Osteoblast (primary cell): ENCODE results near the gene PHAF1. TPM values are rescaled to one million over a fixed set of nuclear protein-coding genes. Genes with fewer than 3 reads are reported as not detected.

Experiments
- DNase-seq: peaks from one replicate; pipeline ENCODE4 v3.0.0; 2011; ENCODE audit warnings: low spot score, mixed read lengths; ENCODE audit not compliant: insufficient read length; ENCODE audit errors: missing footprints
- H2AFZ ChIP-seq: 2 replicates; pipeline ENCODE4 v1.6.0; 2011; ENCODE audit warnings: mild to moderate bottlenecking, low read length
- H3K27ac ChIP-seq: 2 replicates; pipeline ENCODE4 v1.5.1; 2011; ENCODE audit warnings: mild to moderate bottlenecking, low read depth, low read length, moderate library complexity
- H3K27me3 ChIP-seq: 2 replicates; pipeline ENCODE4 v1.6.0; 2012; ENCODE audit warnings: mild to moderate bottlenecking, control low read depth, inconsistent platforms, low read length, moderate library complexity; ENCODE audit not compliant: insufficient read depth
- H3K36me3 ChIP-seq: 2 replicates; pipeline ENCODE4 v1.5.1; 2011; ENCODE audit warnings: mild to moderate bottlenecking, low read length, control low read depth, moderate library complexity; ENCODE audit not compliant: insufficient read depth
- H3K4me1 ChIP-seq: 2 replicates; pipeline ENCODE4 v1.5.1; 2011; ENCODE audit warnings: mild to moderate bottlenecking, low read length, control low read depth, moderate library complexity; ENCODE audit not compliant: insufficient read depth
- H3K4me2 ChIP-seq: 2 replicates; pipeline ENCODE4 v1.6.0; 2011; ENCODE audit warnings: mild to moderate bottlenecking, low read length; ENCODE audit not compliant: insufficient read depth
- H3K4me3 ChIP-seq: fragments of 200-600 bp; sonication (generic); 3 replicates; pipeline ENCODE4 v1.5.1; 2012; ENCODE audit warnings: mild to moderate bottlenecking, low read length, inconsistent platforms; ENCODE audit not compliant: insufficient read depth
- H3K79me2 ChIP-seq: 2 replicates; pipeline ENCODE4 v1.6.0; 2012; ENCODE audit warnings: mild to moderate bottlenecking, low read length, control low read depth, inconsistent platforms; ENCODE audit not compliant: insufficient read depth
- H3K9me3 ChIP-seq: 2 replicates; pipeline ENCODE4 v1.5.1; 2011; ENCODE audit warnings: low read depth, low read length, control low read depth
- H4K20me1 ChIP-seq: 2 replicates; pipeline ENCODE4 v1.6.0; 2012; ENCODE audit warnings: mild to moderate bottlenecking, low read length, control low read depth; ENCODE audit not compliant: insufficient read depth
- CTCF ChIP-seq: IDR thresholded peaks from 2 replicates; pipeline ENCODE4 v1.5.1; 2011; ENCODE audit warnings: mild to moderate bottlenecking, low read depth, low read length, moderate library complexity; ENCODE audit errors: extremely low read depth
- total RNA-seq: library from RNA; depleted of rRNA; stranded (reverse); fragments of >200 nt; gene quantifications from 2 replicates; pipeline ENCODE4 v1.2.3, GENCODE V29; 2012

Gene PHAF1
- total RNA-seq, 1 donor = 13.8 TPM

GRCh38 chr16:67149276-67150046, 39.7 kb downstream of the PHAF1 start:
- DNase-seq = peak; percentile 62
- Histone ChIP-seq H3K4me1 (peaks cover 3% of the 10 kb centered on the region), H3K4me3 (peak overlapping the region; percentile 89), H3K27me3 (no peaks in the 10 kb centered on the region), H3K9me3 (no peaks in the 10 kb centered on the region), H3K79me2 (peaks cover 9% of the 10 kb centered on the region), H4K20me1 (peaks cover 17% of the 10 kb centered on the region), H3K4me2 (no peak overlapping the region), H3K27ac (no peak overlapping the region), H2AFZ (no peak overlapping the region), H3K36me3 (peaks cover 49% of the 10 kb centered on the region)
- TF ChIP-seq CTCF = no peak

- Histone ChIP-seq H2AFZ (peak overlapping the region; percentile 80), H3K4me3 (peak overlapping the region; percentile 89), H3K36me3 (peaks cover 42% of the 10 kb centered on the region), H3K27me3 (no peaks in the 10 kb centered on the region), H3K4me1 (peaks cover 5% of the 10 kb centered on the region), H3K9me3 (no peaks in the 10 kb centered on the region), H4K20me1 (peaks cover 19% of the 10 kb centered on the region), H3K27ac (peak overlapping the region; percentile 78), H3K79me2 (peaks cover 9% of the 10 kb centered on the region), H3K4me2 (peak overlapping the region; percentile 74)
- TF ChIP-seq CTCF = peak; percentile 4
- peak; percentile 99 for DNase-seq
Observed at GRCh38 chr16:67150047-67150832, 40.5 kb downstream of the PHAF1 start.

- H3K4me3 ChIP-seq = peak within 1 kb of the TSS; percentile 89
Observed at GRCh38 chr16:67150833-67151396, 41.2 kb downstream of the PHAF1 start, which contains the start of gene B3GNT9. TSS of gene B3GNT9 (minus strand) at chr16:67150998. CDS start at chr16:67150485, 513 bp downstream.

More at GRCh38 chr16:67150833-67151396, 41.2 kb downstream of the PHAF1 start, which contains the start of gene B3GNT9:
- Histone ChIP-seq H3K4me2 (peak within 1 kb of the TSS; percentile 74), H3K79me2 (peaks cover 9% of the 10 kb centered on the region), H3K36me3 (peaks cover 39% of the 10 kb centered on the region), H3K27ac (peak within 1 kb of the TSS; percentile 78), H3K9me3 (no peaks in the 10 kb centered on the region), H3K27me3 (no peaks in the 10 kb centered on the region), H3K4me1 (peaks cover 5% of the 10 kb centered on the region), H2AFZ (peak within 1 kb of the TSS; percentile 80), H4K20me1 (peaks cover 24% of the 10 kb centered on the region)
- peak; percentile 100 for DNase-seq
- TF ChIP-seq CTCF = no peak
